ENCODE results near the gene SPAG6. TPM values are rescaled to one million over a fixed set of nuclear protein-coding genes. Genes with fewer than 3 reads are reported as not detected.

Gene SPAG6
- total and polyA plus RNA-seq, 2 of the 4 experiments (the other 2 are of a cell fraction) = not detected

DNA sequence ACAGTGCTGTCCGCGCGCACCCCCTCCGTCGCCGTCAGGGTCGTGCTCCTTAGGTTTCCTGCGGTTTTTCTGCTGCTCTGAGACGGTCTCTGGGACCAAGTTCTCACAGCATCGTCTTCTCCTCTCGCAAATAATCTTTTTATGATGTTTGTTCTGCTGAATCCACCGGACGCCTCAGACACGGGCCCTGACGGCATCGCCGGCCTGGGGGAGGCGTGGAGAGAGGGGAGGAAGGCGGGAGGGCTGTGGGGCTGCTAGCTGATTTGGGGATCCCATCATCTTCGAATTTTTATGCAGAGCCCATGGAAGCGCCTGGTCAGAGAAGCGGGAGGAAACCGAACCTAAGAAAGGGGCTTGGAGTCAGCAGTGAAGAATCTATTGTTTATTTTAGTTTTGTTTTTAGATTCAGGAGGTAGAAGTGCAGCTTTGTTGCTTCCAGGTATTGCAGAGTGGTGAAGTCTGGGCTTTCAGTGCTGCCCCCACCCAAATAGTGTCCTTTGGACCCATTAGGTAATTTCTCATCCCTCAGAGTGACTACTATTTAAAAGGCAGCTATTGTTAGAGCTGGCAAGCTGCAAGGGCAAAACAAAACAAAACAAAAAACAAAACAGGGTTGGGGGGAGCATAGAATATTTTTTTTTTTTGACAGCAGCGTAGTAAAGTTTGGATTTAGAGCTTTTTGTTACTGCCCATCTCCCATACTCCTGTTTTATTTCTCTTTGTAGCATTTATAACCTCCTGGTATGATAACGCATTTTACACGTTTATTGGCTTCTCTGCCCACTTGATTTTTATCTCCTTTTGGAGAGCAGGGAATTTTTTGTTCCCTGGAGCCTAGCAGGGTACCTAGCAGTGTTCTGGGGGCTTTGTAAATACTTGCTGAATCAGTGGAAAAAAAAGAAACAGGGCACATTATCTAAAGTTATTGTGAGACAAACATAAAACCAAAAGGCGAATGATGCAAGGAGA, 92.6 kb downstream of the SPAG6 start:
- TF ChIP-seq MAZ (IDR thresholded peaks at IDR 0.05; ENCODE audit: borderline replicate concordance, low read depth, low read length) = peak; percentile 13; the same call in 1 of the 2 replicates
- no peak for TF ChIP-seq USF2 (IDR thresholded peaks at IDR 0.05; ENCODE audit: low read depth, low read length)
- H3K9me3 ChIP-seq (ENCODE audit: control insufficient read depth, insufficient read depth, low read length) = no peaks in the 10 kb centered on the region

More for the DNA sequence above, 92.6 kb downstream of the SPAG6 start:
- Histone ChIP-seq H2BK15ac (ENCODE audit: low read depth, low read length) (peak overlapping the region; percentile 63; the same call in 1 of the 3 replicates), H2BK5ac (ENCODE audit: low read depth, low read length, poor library complexity, severe bottlenecking) (peak overlapping the region; percentile 76), H3K14ac (replicated peaks; ENCODE audit: low read depth, low read length) (peak overlapping the region; percentile 93), H2BK120ac (ENCODE audit: low read depth, low read length) (peak overlapping the region; percentile 89; the same call in 1 of the 2 replicates), H2AK9ac (replicated peaks; ENCODE audit: low read depth, low read length, poor library complexity) (peak overlapping the region; percentile 95), H3K36me3 (ENCODE audit: control insufficient read depth, insufficient read depth, low read length) (no peaks in the 10 kb centered on the region), H3K56ac (ENCODE audit: extremely low read depth, insufficient read depth, low read length) (peak overlapping the region; percentile 73), H3K9ac (ENCODE audit: low read depth, low read length) (peak overlapping the region; percentile 86), H3K23ac (ENCODE audit: low read depth, low read length) (peak overlapping the region; percentile 92), H3K4me1 (ENCODE audit: control insufficient read depth, insufficient read depth, low read length) (peaks cover 8% of the 10 kb centered on the region; the same call in 1 of the 2 replicates), H3K18ac (ENCODE audit: low read depth, low read length) (peak overlapping the region; percentile 69), H3K27me3 (ENCODE audit: control insufficient read depth, insufficient read depth, low read length) (peaks cover 8% of the 10 kb centered on the region), H2AK5ac (ENCODE audit: low read depth, low read length) (peak overlapping the region; percentile 9; the same call in 1 of the 2 replicates), H3K4me3 (ENCODE audit: insufficient read depth, low read depth, low read length) (peak overlapping the region; percentile 56), H2AFZ (replicated peaks; ENCODE audit: low read length, poor library complexity) (peak overlapping the region; percentile 97), H4K5ac (ENCODE audit: low read depth, low read length) (peak overlapping the region; percentile 56), H3K27ac (ENCODE audit: insufficient read depth, low read length) (peak overlapping the region; percentile 90), H2BK20ac (ENCODE audit: low read depth, low read length) (no peak overlapping the region), H4K8ac (ENCODE audit: low read depth in 2 of 2, low read length in 2 of 2) (peak overlapping the region; percentile 93 to 99), H3K4me2 (ENCODE audit: low read depth, low read length) (peak overlapping the region; percentile 83), H4K20me1 (ENCODE audit: insufficient read depth, low read length) (no peaks in the 10 kb centered on the region), H3K79me1 (ENCODE audit: low read depth in 1 of 2, low read length in 2 of 2) (peaks cover 10 to 20% of the 10 kb centered on the region in 2 experiments), H4K91ac (ENCODE audit: insufficient read depth, low read depth, low read length) (peak overlapping the region; percentile 90; the same call in 1 of the 2 replicates), H3K4ac (ENCODE audit: low read depth, low read length) (peak overlapping the region; percentile 91), H3K9me1 (ENCODE audit: insufficient read depth, low read length) (peaks cover 11% of the 10 kb centered on the region)
- ChIA-PET POLR2A (ENCODE audit: unreplicated experiment) (interaction anchor here (0.6 to 1.0 kb wide), 3 partner anchors 188 to 492 kb away, joined by 3 to 12 read pairs (median 5); no protein-coding TSS in a partner anchor), CTCF (interaction anchor here (0.5 kb wide), 1 partner anchor 304 kb away, joined by 4 read pairs; no protein-coding TSS in a partner anchor)
- intact Hi-C loops (cut with micrococcal nuclease) (loop anchor here (1.0 to 5.0 kb wide), 4 partner anchors 97 to 549 kb away; no protein-coding TSS in a partner anchor), in situ Hi-C loops (cut with MboI; ENCODE audit: low sequenced_read_pairs) (loop anchor here (25.0 kb wide), 1 partner anchor 926 kb away; no protein-coding TSS in a partner anchor), dilution Hi-C loops (cut with HindIII; ENCODE audit: low sequenced_read_pairs, unreplicated experiment) (no loop called here)
- DNase-seq (peak; percentile 19), ATAC-seq (ENCODE audit: low read depth) (peak; percentile 11)
- 0% methylated on average over 5 of the region's 27 CpGs; no CpG with 5 or more reads in 1 of the 2 experiments for WGBS, 2 experiments (ENCODE audit: extremely low coverage in 2 of 2, insufficient read length in 1 of 2)
- BruUV-seq (replicated peaks) = TSS peak; percentile 81
